Natural killer cell (primary cell): ENCODE measurements around the gene MORC2. TPM values are rescaled to one million over a fixed set of nuclear protein-coding genes. Genes with fewer than 3 reads are reported as not detected.

Source experiments
- ATAC-seq, 3 donors: fragments of 150-1000 bp in 2 of 3; fragments of 200-7000 bp in 1 of 3; cut with Tn5 transposase; 1 replicate in 1 of 3; 2 replicates in 2 of 3; pipeline ENCODE4 v1.10.0; 2021; ENCODE audit warnings: mild to moderate bottlenecking in 2 of 3, moderate library complexity in 2 of 3
- DNase-seq, 2 donors: peaks; one replicate each; pipeline versions ENCODE4 v3.0.0 to v3.0.0-alpha.2; 2013 to 2021; ENCODE audit warnings: mixed read lengths in 1 of 2
- H3K27ac ChIP-seq: one replicate; pipeline ENCODE4 v1.5.1; 2013; ENCODE audit warnings: mild to moderate bottlenecking, low read length
- H3K27me3 ChIP-seq: one replicate; pipeline ENCODE4 v1.6.1; 2013; ENCODE audit warnings: low read length; ENCODE audit not compliant: control insufficient read depth, insufficient read depth
- H3K36me3 ChIP-seq: one replicate; pipeline ENCODE4 v1.6.1; 2013; ENCODE audit warnings: low read length; ENCODE audit not compliant: control insufficient read depth, insufficient read depth
- H3K4me1 ChIP-seq: one replicate; pipeline ENCODE4 v1.6.1; 2013; ENCODE audit warnings: low read length; ENCODE audit not compliant: control insufficient read depth, insufficient read depth
- H3K4me3 ChIP-seq: one replicate; pipeline ENCODE4 v1.5.1; 2013; ENCODE audit warnings: low read length
- H3K9me3 ChIP-seq: one replicate; pipeline ENCODE4 v1.6.1; 2013; ENCODE audit warnings: low read length; ENCODE audit not compliant: control insufficient read depth, insufficient read depth
- H3K27ac Mint-ChIP-seq, 2 donors: one replicate each; pipeline ENCODE4 v1.8.0; 2022; ENCODE audit warnings: mild to moderate bottlenecking in 2 of 2, mixed read lengths in 2 of 2, moderate library complexity in 1 of 2
- H3K27me3 Mint-ChIP-seq, 2 donors: one replicate each; pipeline ENCODE4 v1.8.0; 2022; ENCODE audit warnings: low read depth in 2 of 2, mixed read lengths in 2 of 2
- H3K36me3 Mint-ChIP-seq: one replicate; pipeline ENCODE4 v1.8.0; 2022; ENCODE audit warnings: mixed read lengths
- H3K4me1 Mint-ChIP-seq, 2 donors: one replicate each; pipeline ENCODE4 v1.8.0; 2022; ENCODE audit warnings: mixed read lengths in 2 of 2
- H3K4me3 Mint-ChIP-seq: one replicate; pipeline ENCODE4 v1.8.0; 2022; ENCODE audit warnings: mild to moderate bottlenecking, moderate library complexity, mixed read lengths
- H3K9me3 Mint-ChIP-seq, 2 donors: one replicate each; pipeline ENCODE4 v1.8.0; 2022; ENCODE audit warnings: mixed read lengths in 2 of 2
- WGBS: methylation state at CpG from one replicate; pipeline ENCODE4 v1.1.7; 2013; ENCODE audit warnings: missing lambda C conversion rate; ENCODE audit not compliant: insufficient coverage; 5-methylcytosine and 5-hydroxymethylcytosine counted together
- intact Hi-C: fragments of 100-400 bp; cut with micrococcal nuclease; formaldehyde crosslinking; loops from one replicate; pipeline ENCODE4 v1.14.2; 2022
- total RNA-seq, 4 donors: library from RNA; stranded (reverse); fragments of 120-200 nt in 1 of 4; gene quantifications; one replicate each; pipeline versions ENCODE4 v1.2.3 to v1.2.4, GENCODE V29; 2013 to 2022
- TF ChIP-seq, protein P1 (sequence below): fragments of 200-600 bp; IDR thresholded peaks from one replicate; pipeline ENCODE4 v1.8.0; 2022; ENCODE audit warnings: antibody characterized with exemption

Gene MORC2
- total RNA-seq, 3 donors from 2014 or later (not counting 1 experiment from before 2014, with no cell fraction given) = 15.3 to 19.7 (median 16.4) TPM

DNA sequence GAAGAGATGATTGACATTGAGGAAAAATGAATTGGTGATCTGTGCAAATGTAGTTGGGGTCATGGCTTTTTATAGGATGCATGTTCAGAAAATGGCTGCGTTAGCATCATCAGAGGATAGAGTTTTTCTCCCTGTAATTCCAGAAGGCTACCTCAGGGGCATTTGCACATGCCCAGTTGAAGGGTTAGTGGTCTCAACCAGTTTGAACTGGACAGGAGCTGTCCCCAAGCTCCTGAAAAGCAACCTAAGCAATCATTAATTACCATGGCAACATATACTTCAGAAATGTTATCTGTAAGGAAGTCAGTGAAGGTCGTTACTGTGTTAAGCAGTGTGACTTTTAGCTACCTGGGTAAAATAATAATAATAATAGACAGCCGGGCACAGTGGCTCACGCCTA is 29.8 kb upstream of the MORC2 start:
- Mint-ChIP-seq H3K4me1 (no peaks in the 10 kb centered on the region), H3K9me3 (no peaks in the 10 kb centered on the region), H3K27ac (no peak overlapping the region), H3K27me3 (peaks cover 5 to 6% of the 10 kb centered on the region in 2 donors), H3K4me3 (no peak overlapping the region), H3K36me3 (no peaks in the 10 kb centered on the region)
- 92% methylated on average over 3 of the region's 4 CpGs for WGBS
- no peak for ATAC-seq
- intact Hi-C loops = no loop called here
- H3K27ac ChIP-seq = no peak overlapping the region
- H3K9me3 ChIP-seq = no peaks in the 10 kb centered on the region
- DNase-seq = no peak
- no peaks in the 10 kb centered on the region for H3K36me3 ChIP-seq
- H3K4me1 ChIP-seq = no peaks in the 10 kb centered on the region
- no peak overlapping the region for H3K4me3 ChIP-seq
- no peaks in the 10 kb centered on the region for H3K27me3 ChIP-seq
- TF ChIP-seq, protein P1, sequence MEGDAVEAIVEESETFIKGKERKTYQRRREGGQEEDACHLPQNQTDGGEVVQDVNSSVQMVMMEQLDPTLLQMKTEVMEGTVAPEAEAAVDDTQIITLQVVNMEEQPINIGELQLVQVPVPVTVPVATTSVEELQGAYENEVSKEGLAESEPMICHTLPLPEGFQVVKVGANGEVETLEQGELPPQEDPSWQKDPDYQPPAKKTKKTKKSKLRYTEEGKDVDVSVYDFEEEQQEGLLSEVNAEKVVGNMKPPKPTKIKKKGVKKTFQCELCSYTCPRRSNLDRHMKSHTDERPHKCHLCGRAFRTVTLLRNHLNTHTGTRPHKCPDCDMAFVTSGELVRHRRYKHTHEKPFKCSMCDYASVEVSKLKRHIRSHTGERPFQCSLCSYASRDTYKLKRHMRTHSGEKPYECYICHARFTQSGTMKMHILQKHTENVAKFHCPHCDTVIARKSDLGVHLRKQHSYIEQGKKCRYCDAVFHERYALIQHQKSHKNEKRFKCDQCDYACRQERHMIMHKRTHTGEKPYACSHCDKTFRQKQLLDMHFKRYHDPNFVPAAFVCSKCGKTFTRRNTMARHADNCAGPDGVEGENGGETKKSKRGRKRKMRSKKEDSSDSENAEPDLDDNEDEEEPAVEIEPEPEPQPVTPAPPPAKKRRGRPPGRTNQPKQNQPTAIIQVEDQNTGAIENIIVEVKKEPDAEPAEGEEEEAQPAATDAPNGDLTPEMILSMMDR = no peak

DNA sequence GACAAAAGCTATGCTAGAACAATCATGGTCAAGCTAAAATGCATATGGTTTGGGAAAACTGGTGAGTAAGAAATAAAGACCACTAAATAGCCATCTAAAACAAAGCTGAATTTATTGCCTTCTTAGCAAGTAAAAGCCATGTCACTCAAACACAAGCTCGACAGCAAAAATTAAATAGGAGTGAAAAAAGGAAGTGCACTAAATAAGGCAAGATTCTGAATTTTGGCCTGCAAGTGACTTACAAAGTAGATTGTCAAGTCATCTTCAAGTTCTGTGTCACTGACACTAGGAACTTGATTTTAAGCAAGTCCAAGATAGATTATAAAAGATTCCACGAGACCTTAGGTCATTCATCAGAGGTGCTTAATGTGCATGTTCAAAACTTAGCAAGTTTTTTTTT is 27.9 kb upstream of the MORC2 start:
- no peak overlapping the region for H3K4me3 ChIP-seq
- H3K27ac ChIP-seq = no peak overlapping the region
- Mint-ChIP-seq H3K4me1 (no peaks in the 10 kb centered on the region), H3K27ac (no peak overlapping the region), H3K9me3 (no peaks in the 10 kb centered on the region), H3K36me3 (no peaks in the 10 kb centered on the region), H3K27me3 (peaks cover 5 to 6% of the 10 kb centered on the region in 2 donors), H3K4me3 (no peak overlapping the region)
- WGBS = 46% methylated on average over 2 of the region's 2 CpGs
- no peak for DNase-seq
- ATAC-seq = no peak
- intact Hi-C loops = no loop called here
- H3K36me3 ChIP-seq = no peaks in the 10 kb centered on the region
- H3K9me3 ChIP-seq = peaks cover 8% of the 10 kb centered on the region
- TF ChIP-seq, protein P1 = no peak
- no peaks in the 10 kb centered on the region for H3K27me3 ChIP-seq
- H3K4me1 ChIP-seq = no peaks in the 10 kb centered on the region

DNA sequence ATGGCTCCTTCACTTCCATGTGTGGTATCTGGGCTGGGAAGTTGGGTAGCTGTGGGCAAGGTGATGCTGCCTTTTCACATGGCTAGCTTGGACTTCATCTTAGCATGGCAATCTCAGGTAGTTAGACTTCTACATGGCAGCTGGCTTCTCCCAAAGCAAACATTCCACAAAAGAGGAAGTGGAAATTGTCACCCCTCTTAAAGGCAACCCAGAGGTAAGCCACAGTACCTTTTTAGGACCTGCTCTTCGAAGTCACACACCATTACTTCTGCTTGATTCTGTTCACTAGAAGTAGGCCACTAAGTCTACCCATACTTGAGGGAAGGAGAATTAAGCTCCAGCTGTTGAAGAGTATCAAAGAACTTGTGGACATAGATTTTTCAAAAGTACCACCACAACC is 26.4 kb upstream of the MORC2 start:
- Mint-ChIP-seq H3K4me3 (no peak overlapping the region), H3K9me3 (peaks cover 2 to 4% of the 10 kb centered on the region in 2 donors), H3K27ac (no peak overlapping the region), H3K27me3 (peaks cover 5 to 6% of the 10 kb centered on the region in 2 donors), H3K36me3 (peaks cover 5% of the 10 kb centered on the region), H3K4me1 (no peaks in the 10 kb centered on the region)
- no peak for DNase-seq
- Histone ChIP-seq H3K4me1 (no peaks in the 10 kb centered on the region), H3K27ac (no peak overlapping the region), H3K9me3 (peaks cover 20% of the 10 kb centered on the region), H3K27me3 (no peaks in the 10 kb centered on the region), H3K36me3 (no peaks in the 10 kb centered on the region), H3K4me3 (no peak overlapping the region)
- 29% methylated on average over 1 of the region's 1 CpG for WGBS
- intact Hi-C loops = no loop called here
- ATAC-seq = no peak
- TF ChIP-seq, protein P1 = no peak

DNA sequence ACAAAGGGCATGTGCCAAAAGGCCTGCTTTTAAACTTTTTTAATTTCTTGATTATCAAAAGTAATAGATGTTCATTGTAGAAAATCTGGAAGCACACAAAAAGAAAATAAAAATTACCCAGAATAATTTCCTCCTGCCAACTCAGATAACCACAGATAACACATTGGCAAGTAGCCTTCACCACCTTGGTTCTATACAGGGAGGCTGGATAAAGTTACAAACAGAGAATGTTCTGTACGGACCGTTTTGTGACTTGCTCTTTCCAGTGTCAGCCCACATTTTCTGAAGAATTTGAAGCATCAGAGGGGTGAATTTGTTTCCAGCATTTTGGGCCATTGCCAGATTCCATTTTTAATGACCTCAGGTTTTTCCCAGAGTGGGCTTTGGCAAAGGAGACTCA is 24.0 kb upstream of the MORC2 start:
- H3K9me3 ChIP-seq = peaks cover 39% of the 10 kb centered on the region
- Mint-ChIP-seq H3K27ac (no peak overlapping the region), H3K9me3 (peaks cover 7 to 8% of the 10 kb centered on the region in 2 donors), H3K36me3 (peaks cover 13% of the 10 kb centered on the region), H3K27me3 (peaks cover 5 to 6% of the 10 kb centered on the region in 2 donors), H3K4me1 (peaks cover 0 to 5% of the 10 kb centered on the region in 2 donors), H3K4me3 (no peak overlapping the region)
- no peak for DNase-seq
- no peak for ATAC-seq
- 92% methylated on average over 2 of the region's 2 CpGs for WGBS
- TF ChIP-seq, protein P1 = no peak
- H3K4me3 ChIP-seq = no peak overlapping the region
- H3K27ac ChIP-seq = no peak overlapping the region
- intact Hi-C loops = no loop called here
- H3K4me1 ChIP-seq = no peaks in the 10 kb centered on the region
- H3K27me3 ChIP-seq = no peaks in the 10 kb centered on the region
- H3K36me3 ChIP-seq = no peaks in the 10 kb centered on the region
